Measurements from ENCODE around the gene RASGRF2. TPM values are rescaled to one million over a fixed set of nuclear protein-coding genes. Genes with fewer than 3 reads are reported as not detected.

RASGRF2 gene
- total and polyA plus RNA-seq, 9 of the 15 experiments (the other 6 are each of a cell fraction or from before 2014, with no cell fraction given) = 0.01 to 0.22 (median 0.08) TPM; not detected in 2

DNA sequence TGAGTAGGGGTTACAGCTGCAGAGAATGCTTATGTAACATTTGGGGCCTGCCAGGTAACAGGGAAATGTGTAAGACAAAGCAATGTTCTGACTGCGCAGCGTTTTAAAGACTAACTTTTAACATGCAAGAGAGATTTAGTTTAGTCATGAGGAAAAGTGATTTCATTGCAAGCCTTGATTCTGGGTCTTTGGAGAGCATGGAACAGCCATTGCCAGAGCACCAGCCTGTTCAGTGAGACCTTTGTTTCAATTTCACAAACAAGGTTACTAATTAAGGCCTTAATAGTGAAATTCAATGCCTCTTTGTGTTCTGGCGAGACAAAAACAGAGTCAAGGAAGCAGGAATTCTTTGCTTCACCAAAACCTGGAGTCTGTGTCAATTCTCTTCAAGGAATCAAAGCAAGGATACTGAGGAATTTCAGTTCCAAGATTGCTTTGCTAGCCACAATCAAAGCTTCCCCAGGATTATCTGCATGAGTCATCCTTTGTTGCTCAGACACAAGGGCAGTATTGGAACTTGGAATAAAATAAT, 287.3 kb downstream of the RASGRF2 start (continued):
- TF ChIP-seq, protein P1, sequence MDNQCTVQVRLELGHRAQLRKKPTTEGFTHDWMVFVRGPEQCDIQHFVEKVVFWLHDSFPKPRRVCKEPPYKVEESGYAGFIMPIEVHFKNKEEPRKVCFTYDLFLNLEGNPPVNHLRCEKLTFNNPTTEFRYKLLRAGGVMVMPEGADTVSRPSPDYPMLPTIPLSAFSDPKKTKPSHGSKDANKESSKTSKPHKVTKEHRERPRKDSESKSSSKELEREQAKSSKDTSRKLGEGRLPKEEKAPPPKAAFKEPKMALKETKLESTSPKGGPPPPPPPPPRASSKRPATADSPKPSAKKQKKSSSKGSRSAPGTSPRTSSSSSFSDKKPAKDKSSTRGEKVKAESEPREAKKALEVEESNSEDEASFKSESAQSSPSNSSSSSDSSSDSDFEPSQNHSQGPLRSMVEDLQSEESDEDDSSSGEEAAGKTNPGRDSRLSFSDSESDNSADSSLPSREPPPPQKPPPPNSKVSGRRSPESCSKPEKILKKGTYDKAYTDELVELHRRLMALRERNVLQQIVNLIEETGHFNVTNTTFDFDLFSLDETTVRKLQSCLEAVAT (IDR thresholded peaks at IDR 0.05) = no peak
- TF ChIP-seq NR2C2 (CRISPR knock-in tag; IDR thresholded peaks at IDR 0.05) (no peak), NR2C2 (tag; IDR thresholded peaks at IDR 0.05) (no peak), ZC3H8 (IDR thresholded peaks at IDR 0.05) (no peak), CSDE1 (IDR thresholded peaks at IDR 0.05) (no peak), ZNF408 (CRISPR knock-in tag; IDR thresholded peaks at IDR 0.05; ENCODE audit: low read depth) (no peak), PCBP2 (IDR thresholded peaks at IDR 0.05; ENCODE audit: low read depth, low read length, poor library complexity, severe bottlenecking) (no peak)

DNA sequence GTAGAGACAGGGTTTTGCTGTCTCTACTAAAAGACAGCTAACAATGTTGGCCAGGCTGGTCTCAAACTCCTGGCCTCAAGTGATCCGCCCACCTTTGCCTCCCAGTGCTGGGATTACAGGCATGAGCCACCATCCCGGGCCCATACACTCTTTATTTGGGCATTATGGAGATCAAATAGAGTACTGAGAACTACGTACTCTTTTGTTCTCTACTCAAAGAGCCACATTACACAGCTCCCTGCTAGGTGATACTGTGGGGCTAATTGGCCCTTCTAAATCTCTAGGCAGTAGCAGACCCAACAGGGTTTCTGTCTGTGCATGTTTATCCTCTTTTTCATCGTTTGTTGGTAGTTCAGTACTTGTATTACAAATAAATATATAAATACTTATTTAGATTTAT, 289.1 kb downstream of the RASGRF2 start:
- no peaks in the 10 kb centered on the region for H3K27me3 ChIP-seq (ENCODE audit: control insufficient read depth in 2 of 2, insufficient read depth in 2 of 2, low read length in 2 of 2)
- TF ChIP-seq DMBX1 (CRISPR knock-in tag; IDR thresholded peaks at IDR 0.05; ENCODE audit: borderline replicate concordance) (no peak), MECOM (CRISPR knock-in tag; IDR thresholded peaks at IDR 0.05) (no peak), SIRT6 (IDR thresholded peaks at IDR 0.05; ENCODE audit: low read depth, low read length) (no peak), ETV6 (IDR thresholded peaks at IDR 0.05; ENCODE audit: borderline replicate concordance in 1 of 2, low read depth in 2 of 2, low read length in 1 of 2) (no peak), ETV6 (CRISPR knock-in tag; IDR thresholded peaks at IDR 0.05; ENCODE audit: borderline replicate concordance) (no peak), RBFOX2 (IDR thresholded peaks at IDR 0.05; ENCODE audit: low read depth, low read length) (no peak)
- TF ChIP-seq, protein P2, sequence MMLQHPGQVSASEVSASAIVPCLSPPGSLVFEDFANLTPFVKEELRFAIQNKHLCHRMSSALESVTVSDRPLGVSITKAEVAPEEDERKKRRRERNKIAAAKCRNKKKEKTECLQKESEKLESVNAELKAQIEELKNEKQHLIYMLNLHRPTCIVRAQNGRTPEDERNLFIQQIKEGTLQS (IDR thresholded peaks at IDR 0.05) = no peak
- TF ChIP-seq, protein P2 (CRISPR knock-in tag; conservative IDR thresholded peaks at IDR 0.05) = no peak
- TF ChIP-seq, protein P3, sequence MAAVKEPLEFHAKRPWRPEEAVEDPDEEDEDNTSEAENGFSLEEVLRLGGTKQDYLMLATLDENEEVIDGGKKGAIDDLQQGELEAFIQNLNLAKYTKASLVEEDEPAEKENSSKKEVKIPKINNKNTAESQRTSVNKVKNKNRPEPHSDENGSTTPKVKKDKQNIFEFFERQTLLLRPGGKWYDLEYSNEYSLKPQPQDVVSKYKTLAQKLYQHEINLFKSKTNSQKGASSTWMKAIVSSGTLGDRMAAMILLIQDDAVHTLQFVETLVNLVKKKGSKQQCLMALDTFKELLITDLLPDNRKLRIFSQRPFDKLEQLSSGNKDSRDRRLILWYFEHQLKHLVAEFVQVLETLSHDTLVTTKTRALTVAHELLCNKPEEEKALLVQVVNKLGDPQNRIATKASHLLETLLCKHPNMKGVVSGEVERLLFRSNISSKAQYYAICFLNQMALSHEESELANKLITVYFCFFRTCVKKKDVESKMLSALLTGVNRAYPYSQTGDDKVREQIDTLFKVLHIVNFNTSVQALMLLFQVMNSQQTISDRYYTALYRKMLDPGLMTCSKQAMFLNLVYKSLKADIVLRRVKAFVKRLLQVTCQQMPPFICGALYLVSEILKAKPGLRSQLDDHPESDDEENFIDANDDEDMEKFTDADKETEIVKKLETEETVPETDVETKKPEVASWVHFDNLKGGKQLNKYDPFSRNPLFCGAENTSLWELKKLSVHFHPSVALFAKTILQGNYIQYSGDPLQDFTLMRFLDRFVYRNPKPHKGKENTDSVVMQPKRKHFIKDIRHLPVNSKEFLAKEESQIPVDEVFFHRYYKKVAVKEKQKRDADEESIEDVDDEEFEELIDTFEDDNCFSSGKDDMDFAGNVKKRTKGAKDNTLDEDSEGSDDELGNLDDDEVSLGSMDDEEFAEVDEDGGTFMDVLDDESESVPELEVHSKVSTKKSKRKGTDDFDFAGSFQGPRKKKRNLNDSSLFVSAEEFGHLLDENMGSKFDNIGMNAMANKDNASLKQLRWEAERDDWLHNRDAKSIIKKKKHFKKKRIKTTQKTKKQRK (IDR thresholded peaks at IDR 0.05; ENCODE audit: borderline replicate concordance, low read depth, low read length) = no peak

More for the DNA sequence above, 289.1 kb downstream of the RASGRF2 start:
- FAIRE-seq (no peak), ATAC-seq (no peak), DNase-seq (ENCODE audit: extremely low read depth in 1 of 4, low spot score in 3 of 4) (no peak)
- ChIA-PET POLR2A (interaction anchor here (1.4 kb wide), 1 partner anchor 16 kb away, joined by 3 read pairs; the partner anchor contains the start of gene CKMT2), CTCF (ENCODE audit: low intra/inter-chr PET ratio) (no interaction called here)
- no peaks in the 10 kb centered on the region for H4K20me1 ChIP-seq (replicated peaks; ENCODE audit: control insufficient read depth, insufficient read depth, low read length)
- no peak overlapping the region for H2AFZ ChIP-seq (ENCODE audit: low read depth, low read length)
- in situ Hi-C loops (cut with MboI) (no loop called here), intact Hi-C loops (cut with micrococcal nuclease) (no loop called here)
- no TSS peak for BruUV-seq (replicated peaks)
- no peak overlapping the region for H3K4me2 ChIP-seq (ENCODE audit: insufficient read depth, low read length)
- H3K27ac ChIP-seq (ENCODE audit: extremely low read depth, low read depth, low read length) = no peak overlapping the region
- H3K9me1 ChIP-seq (ENCODE audit: control insufficient read depth, insufficient read depth, low read length) = no peaks in the 10 kb centered on the region
- no peak overlapping the region for H3K4me3 ChIP-seq
- no peaks in the 10 kb centered on the region; the same call in 2 of the 3 replicates for H3K36me3 ChIP-seq (ENCODE audit: control insufficient read depth, insufficient read depth, low read length)
- H3K4me1 ChIP-seq (replicated peaks in 1 of 2; ENCODE audit: control insufficient read depth in 2 of 2, insufficient read depth in 2 of 2, low read length in 2 of 2) = no peaks in the 10 kb centered on the region
- no peaks in the 10 kb centered on the region for H3K79me2 ChIP-seq (ENCODE audit: control insufficient read depth, insufficient read depth, low read length)
- no peaks in the 10 kb centered on the region for H3K9me3 ChIP-seq (replicated peaks; ENCODE audit: control insufficient read depth, insufficient read depth, low read depth, low read length)
- 74% methylated on average over 4 of the region's 4 CpGs for WGBS (ENCODE audit: insufficient coverage, low coverage, missing lambda C conversion rate)
- H3K9ac ChIP-seq (ENCODE audit: insufficient read depth in 1 of 2, low read depth in 2 of 2, low read length in 2 of 2) = no peak overlapping the region

All from K562 (cell line).